Prostate gland (tissue), 2 donors: Measurements from ENCODE around the gene POLR3E. TPM values are rescaled to one million over a fixed set of nuclear protein-coding genes. Genes with fewer than 3 reads are reported as not detected.

Source experiments
- DNase-seq: peaks from one replicate; pipeline ENCODE4 v3.0.0-alpha.2; 2019; ENCODE audit warnings: low spot score
- H3K27ac ChIP-seq, 2 donors: fragments of 200-600 bp; sonication (generic); 2 replicates each; pipeline ENCODE4 v1.5.1; 2017 to 2019
- H3K27me3 ChIP-seq: fragments of 200-600 bp; sonication (generic); replicated peaks from 2 replicates; pipeline ENCODE4 v1.5.1; 2019; ENCODE audit not compliant: insufficient read depth
- H3K36me3 ChIP-seq, 2 donors: fragments of 200-600 bp; sonication (generic); 1 replicate in 1 of 2; 2 replicates in 1 of 2; pipeline versions ENCODE4 v1.5.1 to v1.8.1; 2017 to 2019
- H3K4me1 ChIP-seq: fragments of 200-600 bp; sonication (generic); replicated peaks from 2 replicates; pipeline ENCODE4 v1.5.1; 2019
- H3K4me3 ChIP-seq, 2 donors: fragments of 200-600 bp; sonication (generic); 2 replicates each; pipeline ENCODE4 v1.5.1; 2017 to 2019
- H3K9me3 ChIP-seq: fragments of 200-600 bp; sonication (generic); 2 replicates; pipeline ENCODE4 v1.5.1; 2017
- POLR2A ChIP-seq: fragments of 450-650 bp; IDR thresholded peaks from one replicate; pipeline ENCODE4 v1.6.1; 2016; ENCODE audit warnings: antibody characterized with exemption, mild to moderate bottlenecking
- POLR2AphosphoS5 ChIP-seq: sonication (generic); formaldehyde crosslinking; IDR thresholded peaks from one replicate; pipeline ENCODE4 v1.6.1; 2017; ENCODE audit warnings: antibody characterized with exemption
- WGBS: methylation state at CpG from one replicate; pipeline ENCODE4 v1.1.5; 2018; 5-methylcytosine and 5-hydroxymethylcytosine counted together
- intact Hi-C: fragments of 100-400 bp; cut with DNase I; formaldehyde crosslinking; loops from one replicate; pipeline ENCODE4 v1.14.2; 2022
- total RNA-seq, 2 donors: library from RNA; depleted of rRNA; stranded (reverse); fragments of >200 nt; gene quantifications; one replicate each; pipeline ENCODE4 v1.1.0, GENCODE V29; 2016
- TF ChIP-seq, protein P1 (sequence below), 4 experiments: fragments of 200-600 bp in 2 of 4; fragments of 450-650 bp in 2 of 4; sonication (generic) in 2 of 4; IDR thresholded peaks; 1 replicate in 3 of 4; 2 replicates in 1 of 4; pipeline ENCODE4 v1.5.1; 2016 to 2019; ENCODE audit warnings: antibody characterized with exemption in 4 of 4, mild to moderate bottlenecking in 2 of 4, moderate library complexity in 2 of 4

The POLR3E gene, protein sequence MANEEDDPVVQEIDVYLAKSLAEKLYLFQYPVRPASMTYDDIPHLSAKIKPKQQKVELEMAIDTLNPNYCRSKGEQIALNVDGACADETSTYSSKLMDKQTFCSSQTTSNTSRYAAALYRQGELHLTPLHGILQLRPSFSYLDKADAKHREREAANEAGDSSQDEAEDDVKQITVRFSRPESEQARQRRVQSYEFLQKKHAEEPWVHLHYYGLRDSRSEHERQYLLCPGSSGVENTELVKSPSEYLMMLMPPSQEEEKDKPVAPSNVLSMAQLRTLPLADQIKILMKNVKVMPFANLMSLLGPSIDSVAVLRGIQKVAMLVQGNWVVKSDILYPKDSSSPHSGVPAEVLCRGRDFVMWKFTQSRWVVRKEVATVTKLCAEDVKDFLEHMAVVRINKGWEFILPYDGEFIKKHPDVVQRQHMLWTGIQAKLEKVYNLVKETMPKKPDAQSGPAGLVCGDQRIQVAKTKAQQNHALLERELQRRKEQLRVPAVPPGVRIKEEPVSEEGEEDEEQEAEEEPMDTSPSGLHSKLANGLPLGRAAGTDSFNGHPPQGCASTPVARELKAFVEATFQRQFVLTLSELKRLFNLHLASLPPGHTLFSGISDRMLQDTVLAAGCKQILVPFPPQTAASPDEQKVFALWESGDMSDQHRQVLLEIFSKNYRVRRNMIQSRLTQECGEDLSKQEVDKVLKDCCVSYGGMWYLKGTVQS
- total RNA-seq = 10 to 100 TPM; 52.3 to 61.7 TPM

GRCh38 chr16:22297114-22297870, at the start of gene POLR3E:
Gene POLR3E (plus strand): TSS chr16:22297409. CDS start chr16:22302969, 5,560 bp downstream.
- intact Hi-C loops = loop anchor here (2.0 to 5.0 kb wide), 2 partner anchors 102 to 290 kb away; partner anchors contain the start of gene MOSMO
- H3K27ac ChIP-seq = peak within 1 kb of the TSS; percentile 92 to 96
- H3K9me3 ChIP-seq = no peaks in the 10 kb centered on the region
- peaks cover 5% of the 10 kb centered on the region for H3K4me1 ChIP-seq
- no peaks in the 10 kb centered on the region for H3K36me3 ChIP-seq
- TF ChIP-seq POLR2A = peak; percentile 73
- TF ChIP-seq, protein P1, sequence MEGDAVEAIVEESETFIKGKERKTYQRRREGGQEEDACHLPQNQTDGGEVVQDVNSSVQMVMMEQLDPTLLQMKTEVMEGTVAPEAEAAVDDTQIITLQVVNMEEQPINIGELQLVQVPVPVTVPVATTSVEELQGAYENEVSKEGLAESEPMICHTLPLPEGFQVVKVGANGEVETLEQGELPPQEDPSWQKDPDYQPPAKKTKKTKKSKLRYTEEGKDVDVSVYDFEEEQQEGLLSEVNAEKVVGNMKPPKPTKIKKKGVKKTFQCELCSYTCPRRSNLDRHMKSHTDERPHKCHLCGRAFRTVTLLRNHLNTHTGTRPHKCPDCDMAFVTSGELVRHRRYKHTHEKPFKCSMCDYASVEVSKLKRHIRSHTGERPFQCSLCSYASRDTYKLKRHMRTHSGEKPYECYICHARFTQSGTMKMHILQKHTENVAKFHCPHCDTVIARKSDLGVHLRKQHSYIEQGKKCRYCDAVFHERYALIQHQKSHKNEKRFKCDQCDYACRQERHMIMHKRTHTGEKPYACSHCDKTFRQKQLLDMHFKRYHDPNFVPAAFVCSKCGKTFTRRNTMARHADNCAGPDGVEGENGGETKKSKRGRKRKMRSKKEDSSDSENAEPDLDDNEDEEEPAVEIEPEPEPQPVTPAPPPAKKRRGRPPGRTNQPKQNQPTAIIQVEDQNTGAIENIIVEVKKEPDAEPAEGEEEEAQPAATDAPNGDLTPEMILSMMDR (IDR thresholded peaks at IDR 0.05) = peak; percentile 95 to 100 (median 99)
- peak; percentile 95 for TF ChIP-seq POLR2AphosphoS5
- peak within 1 kb of the TSS; percentile 78 to 91 for H3K4me3 ChIP-seq
- H3K27me3 ChIP-seq = no peaks in the 10 kb centered on the region
- peak; percentile 99 for DNase-seq
- WGBS = under 1% methylated on average over 42 of the region's 76 CpGs

GRCh38 chr16:22250522-22250921, 46.7 kb upstream of the POLR3E start:
- Histone ChIP-seq H3K9me3 (no peaks in the 10 kb centered on the region), H3K36me3 (peaks cover 8 to 26% of the 10 kb centered on the region in 2 donors), H3K27me3 (no peaks in the 10 kb centered on the region), H3K4me1 (no peaks in the 10 kb centered on the region), H3K4me3 (no peak overlapping the region), H3K27ac (no peak overlapping the region)
- DNase-seq = no peak
- WGBS = 84% methylated on average over 6 of the region's 6 CpGs
- TF ChIP-seq POLR2AphosphoS5 = no peak
- TF ChIP-seq, protein P1 (IDR thresholded peaks at IDR 0.05) = no peak
- no peak for TF ChIP-seq POLR2A
- intact Hi-C loops = no loop called here

DNA sequence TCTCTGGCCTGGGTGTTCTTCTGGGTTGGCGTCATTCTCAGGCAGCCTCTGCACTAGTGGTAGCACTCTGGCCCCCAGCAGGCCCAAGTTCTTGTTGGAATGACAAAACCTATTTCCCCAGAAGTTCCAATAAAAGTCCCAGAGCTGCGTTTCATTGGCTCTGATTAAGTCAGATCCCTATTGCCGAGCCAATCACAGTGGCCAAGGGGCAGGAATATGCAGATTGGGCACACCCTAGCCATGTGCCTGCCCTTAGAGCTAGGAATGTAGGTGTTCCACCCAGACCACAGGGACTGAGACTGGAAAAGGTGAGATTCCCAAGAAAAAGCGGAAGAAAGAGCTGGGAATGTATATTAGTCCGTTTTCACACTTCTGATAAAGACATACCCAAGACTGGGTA, 44.9 kb upstream of the POLR3E start:
- Histone ChIP-seq H3K36me3 (peaks cover 19 to 35% of the 10 kb centered on the region in 2 donors), H3K9me3 (no peaks in the 10 kb centered on the region), H3K4me1 (no peaks in the 10 kb centered on the region), H3K27ac (no peak overlapping the region), H3K27me3 (no peaks in the 10 kb centered on the region), H3K4me3 (no peak overlapping the region)
- intact Hi-C loops = no loop called here
- WGBS = 86% methylated on average over 5 of the region's 5 CpGs
- TF ChIP-seq, protein P1 (IDR thresholded peaks at IDR 0.05) = no peak
- TF ChIP-seq POLR2A (no peak), POLR2AphosphoS5 (no peak)
- DNase-seq = no peak

DNA sequence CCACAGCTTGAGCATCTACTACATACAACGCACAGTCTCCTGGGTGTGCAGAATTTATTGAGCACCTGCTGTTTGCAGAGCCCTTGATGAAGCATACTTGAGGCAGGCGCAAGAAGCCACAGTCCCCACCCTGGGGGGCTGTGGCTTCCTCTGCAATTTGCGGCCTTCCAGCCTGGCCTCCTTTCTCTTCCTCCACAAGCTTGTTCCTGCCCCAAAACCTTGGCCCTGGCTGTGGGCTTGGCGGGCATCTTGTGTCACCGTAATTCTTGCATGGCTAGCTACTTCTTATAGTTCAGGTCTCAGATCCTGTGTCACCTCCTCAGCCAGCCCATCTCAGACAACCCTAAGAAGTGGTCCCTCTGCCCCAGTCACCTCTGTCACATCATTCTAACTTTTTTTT, 43.9 kb upstream of the POLR3E start:
- no peak for DNase-seq
- 96% methylated on average over 5 of the region's 5 CpGs for WGBS
- H3K27ac ChIP-seq = no peak overlapping the region
- no peaks in the 10 kb centered on the region for H3K27me3 ChIP-seq
- peaks cover 25 to 45% of the 10 kb centered on the region in 2 donors for H3K36me3 ChIP-seq
- intact Hi-C loops = no loop called here
- no peak overlapping the region for H3K4me3 ChIP-seq
- TF ChIP-seq, protein P1 (IDR thresholded peaks at IDR 0.05) = no peak
- TF ChIP-seq POLR2A = no peak
- no peak for TF ChIP-seq POLR2AphosphoS5
- H3K4me1 ChIP-seq = no peaks in the 10 kb centered on the region
- H3K9me3 ChIP-seq = no peaks in the 10 kb centered on the region
